Erythroblast (primary cell): ENCODE data around the gene TBC1D3B.
"Not testable (repeated sequence)": the region's sequence is repeated elsewhere in the genome, so short reads cannot be mapped to it uniquely, and the experiment has no call there.

Source experiments
- DNase-seq, 2 experiments: peaks; one replicate each; lab custom pipeline; 2025; lab: John Stamatoyannopoulos, UW
- GATA1 ChIP-seq: IDR thresholded peaks from 2 replicates; pipeline ENCODE4 v1.6.1; 2011; ENCODE audit warnings: low read depth, mild to moderate bottlenecking, control low read depth, low read length, moderate library complexity
- POLR2A ChIP-seq: IDR thresholded peaks from 2 replicates; pipeline ENCODE4 v1.6.1; 2011; ENCODE audit warnings: mild to moderate bottlenecking, low read length

The TBC1D3B gene

GRCh38 chr17:36131931-36132330 lies 44.5 kb downstream of the TBC1D3B start:
- DNase-seq = no peak
- TF ChIP-seq POLR2A = no peak
- no peak for TF ChIP-seq GATA1

- DNase-seq = no peak
- no peak for TF ChIP-seq GATA1
- TF ChIP-seq POLR2A = no peak
These were observed 45.0 kb downstream of the TBC1D3B start for GRCh38 chr17:36131421-36131820.

- no peak for DNase-seq
- TF ChIP-seq POLR2A (no peak), GATA1 (no peak)
These were observed 46.1 kb downstream of the TBC1D3B start for GRCh38 chr17:36130346-36130745.

DNA sequence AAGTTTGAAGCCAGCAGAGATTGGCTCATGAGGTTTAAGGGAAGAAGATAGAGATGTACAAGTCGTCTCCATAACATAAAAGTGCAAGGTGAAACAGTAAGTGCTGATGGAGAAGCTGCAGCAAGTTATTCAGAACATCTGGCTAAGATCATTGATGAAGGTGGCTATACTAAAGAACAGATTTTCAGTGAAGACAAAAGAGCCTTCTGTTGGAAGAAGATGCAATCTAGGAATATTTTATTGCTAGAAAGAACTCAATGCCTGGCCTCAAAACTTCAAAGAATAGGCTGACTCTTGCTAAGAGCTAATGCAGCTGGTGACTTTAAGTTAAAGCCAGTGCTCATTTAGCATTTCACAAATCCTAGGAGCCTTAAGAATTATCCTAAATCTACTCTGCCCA lies 46.8 kb downstream of the TBC1D3B start:
- no peak for TF ChIP-seq POLR2A
- TF ChIP-seq GATA1 = no peak
- no peak for DNase-seq

DNA sequence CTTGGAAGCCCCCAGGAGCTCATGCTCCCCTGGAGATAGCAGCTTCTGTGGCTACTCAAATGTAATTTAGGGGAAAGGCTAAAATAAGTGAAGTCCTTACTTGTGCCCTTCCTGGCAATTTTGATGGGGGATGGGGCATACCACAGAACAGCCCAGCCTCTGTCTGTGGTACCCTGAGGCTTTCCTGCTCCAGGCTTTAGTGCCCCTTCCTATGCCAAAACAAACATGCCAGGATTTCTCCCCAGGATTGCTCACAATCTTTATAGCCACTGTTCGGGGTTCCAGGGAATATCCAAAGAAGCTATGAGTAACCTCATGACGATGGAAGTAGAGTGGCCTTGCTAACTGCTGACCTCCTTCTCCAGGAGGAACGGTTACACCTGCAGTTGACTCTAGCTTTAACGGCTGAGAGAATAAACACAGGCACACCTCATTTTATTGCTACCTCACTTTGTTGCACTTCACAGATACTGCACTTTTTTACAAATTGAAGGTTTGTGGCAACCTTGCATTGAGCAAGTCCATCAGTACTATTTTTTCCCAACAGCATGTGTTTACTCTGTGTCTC lies 47.9 kb downstream of the TBC1D3B start:
- DNase-seq = no peak
- TF ChIP-seq POLR2A = no peak
- no peak for TF ChIP-seq GATA1

GRCh38 chr17:36127911-36128310 lies 48.5 kb downstream of the TBC1D3B start:
- no peak for DNase-seq
- TF ChIP-seq POLR2A (no peak), GATA1 (no peak)

DNA sequence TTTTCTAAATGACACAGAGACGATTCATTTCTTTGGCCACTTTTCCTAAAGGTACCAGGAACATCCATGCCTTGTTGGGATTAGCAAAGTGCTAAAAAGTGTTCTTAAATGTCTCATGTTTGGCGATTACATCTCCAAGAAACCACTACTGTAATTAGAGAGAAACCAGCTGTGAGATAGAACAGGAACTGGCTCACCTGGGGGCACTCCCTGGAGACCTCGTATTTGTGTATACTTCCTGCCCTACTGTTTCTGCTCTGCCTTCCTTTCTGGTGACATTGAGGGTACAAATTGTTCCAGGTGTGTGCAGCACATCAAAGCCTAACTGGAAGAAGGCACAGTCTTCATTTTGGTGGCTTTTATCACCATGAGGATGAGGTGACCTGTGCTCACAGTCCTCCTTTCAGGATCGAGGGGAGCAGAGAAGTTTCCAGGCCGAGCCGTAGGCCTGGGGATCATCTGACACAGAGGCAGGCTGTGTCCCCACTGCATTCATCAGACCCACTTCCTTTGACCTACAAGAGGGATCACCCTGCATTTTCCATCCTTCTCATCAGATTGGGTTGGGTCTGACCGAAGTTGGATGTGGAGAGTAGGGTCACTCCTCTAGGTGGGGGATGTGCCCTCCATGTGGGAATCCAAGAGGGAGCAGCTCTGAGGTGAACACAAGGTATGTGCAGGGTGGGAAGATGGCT lies 49.1 kb downstream of the TBC1D3B start:
- no peak for DNase-seq
- TF ChIP-seq POLR2A (no peak), GATA1 (no peak)

DNA sequence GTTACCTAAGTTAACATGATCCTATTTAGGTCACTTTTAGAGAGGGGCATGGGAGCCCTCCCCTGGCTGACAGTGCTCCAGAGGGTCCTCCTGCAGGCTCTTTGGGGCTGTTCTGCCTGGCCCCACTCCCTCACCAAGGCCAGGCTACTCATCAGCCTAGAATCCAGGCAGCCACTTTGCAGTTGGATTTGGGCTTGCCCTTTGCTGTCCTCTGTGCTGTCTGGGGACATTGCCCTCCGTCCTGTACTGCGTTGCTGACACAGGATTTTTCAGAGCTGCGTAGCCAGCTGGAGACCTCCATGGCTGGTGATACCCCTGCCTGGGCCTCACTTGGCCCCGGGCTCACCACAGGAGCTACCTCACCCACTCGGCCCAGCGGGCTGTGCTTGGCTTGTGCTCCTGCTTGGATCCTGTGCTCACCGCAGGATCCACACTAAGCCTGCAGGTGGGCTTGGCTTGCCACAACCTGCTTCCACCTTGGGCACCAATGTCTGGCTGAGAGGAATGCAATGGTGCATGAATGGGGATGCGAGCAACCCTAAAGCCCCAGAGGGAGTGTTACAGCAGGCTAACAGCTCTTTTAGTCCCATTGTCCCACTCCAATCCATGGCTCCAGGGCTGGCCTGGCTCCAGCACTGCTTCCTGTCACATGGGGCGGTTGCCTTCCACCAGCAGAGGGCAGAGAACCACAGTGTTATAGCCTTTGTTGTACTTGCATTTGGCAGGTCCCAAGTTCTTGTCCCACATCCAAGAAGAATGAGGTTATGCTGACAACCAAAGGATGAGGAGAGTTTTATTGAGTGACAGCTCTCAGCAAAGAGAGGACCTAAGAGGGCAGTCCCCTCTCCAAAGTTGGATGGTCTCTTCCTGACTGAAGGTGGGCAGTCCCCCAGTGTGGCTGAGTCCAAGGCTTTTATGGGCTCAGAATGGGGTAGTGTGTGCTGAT lies 51.3 kb downstream of the TBC1D3B start:
- TF ChIP-seq GATA1 (no peak), POLR2A (no peak)

GRCh38 chr17:36123431-36123830 lies 53.0 kb downstream of the TBC1D3B start:
- TF ChIP-seq GATA1 = no peak
- no peak for TF ChIP-seq POLR2A
- DNase-seq = no peak

More for the DNA sequence above, 51.3 kb downstream of the TBC1D3B start:
- peak; percentile 27 to 45 for DNase-seq

DNA sequence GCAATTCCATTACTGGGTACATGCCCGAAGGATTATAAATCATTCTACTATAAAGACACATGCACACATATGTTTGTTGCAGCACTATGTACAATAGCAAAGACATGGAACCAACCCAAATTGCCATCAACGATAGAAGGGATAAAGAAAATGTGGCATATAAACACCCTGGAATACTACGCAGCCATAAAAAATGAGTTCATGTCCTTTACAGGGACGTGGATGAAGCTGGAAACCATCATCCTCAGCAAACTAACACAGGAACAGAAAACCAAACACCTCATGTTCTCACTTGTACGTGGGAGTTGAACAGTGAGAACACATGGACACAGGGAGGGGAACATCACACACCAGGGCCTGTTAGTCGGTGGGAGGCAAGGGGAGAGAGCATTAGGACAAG lies 55.3 kb downstream of the TBC1D3B start:
- not testable (repeated sequence) for DNase-seq

GRCh38 chr17:36120221-36120620 lies 56.2 kb downstream of the TBC1D3B start:
- no peak for DNase-seq
- TF ChIP-seq POLR2A = no peak
- no peak for TF ChIP-seq GATA1

DNA sequence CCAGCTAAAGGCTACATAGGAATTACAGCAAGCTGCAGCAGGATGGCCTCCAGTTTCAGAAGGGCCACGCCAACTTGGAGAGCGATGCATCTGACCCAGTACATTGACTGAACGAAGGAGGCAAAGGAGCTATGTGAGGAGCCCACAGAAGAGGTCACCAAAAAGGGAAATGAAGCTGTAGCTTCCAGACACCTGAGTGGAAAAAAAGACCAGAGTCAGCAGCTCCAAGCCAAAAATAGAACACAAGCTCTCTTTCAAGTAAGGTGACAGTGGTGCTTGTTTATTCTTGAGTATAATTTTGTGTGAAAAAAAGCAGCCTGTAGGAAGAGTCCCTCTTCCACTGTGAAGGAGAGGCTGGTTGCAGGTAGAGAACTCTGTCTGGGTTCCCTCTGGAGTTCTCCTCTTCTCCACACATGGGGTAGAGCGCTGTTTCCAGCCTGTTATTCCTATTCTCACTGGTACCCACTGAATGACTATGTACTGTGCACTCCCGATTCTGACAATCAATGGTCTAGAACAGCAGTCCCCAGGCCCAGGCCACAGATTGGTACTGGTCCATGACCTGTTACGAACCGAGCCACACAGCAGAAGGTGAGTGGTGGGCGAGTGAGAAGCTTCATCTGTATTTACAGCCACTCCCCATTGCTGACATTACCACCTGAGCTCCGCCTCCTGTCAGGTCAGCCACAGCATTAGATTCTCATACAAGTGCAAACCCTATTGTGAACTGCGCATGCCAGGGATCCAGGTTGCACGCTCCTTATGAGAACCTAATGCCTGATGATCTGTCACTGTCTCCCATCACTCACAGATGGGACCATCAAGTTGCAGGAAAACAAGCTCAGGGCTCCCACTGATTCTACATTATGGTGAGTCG lies 57.7 kb downstream of the TBC1D3B start:
- TF ChIP-seq POLR2A = no peak
- no peak for TF ChIP-seq GATA1

More for the DNA sequence above, 57.7 kb downstream of the TBC1D3B start:
- DNase-seq = no peak
